ENCODE measurements around the gene MON1A.

- TF ChIP-seq CTCF (IDR thresholded peaks at IDR 0.05), result no peak
- no peak for TF ChIP-seq POLR2A (IDR thresholded peaks at IDR 0.05; ENCODE audit: low read depth)
- no peak for TF ChIP-seq EP300 (IDR thresholded peaks at IDR 0.05)
- no peak for TF ChIP-seq POLR2AphosphoS5 (IDR thresholded peaks at IDR 0.05)
Measured at GRCh38 chr3:49867871-49868321, 61.7 kb downstream of the MON1A start.
